Activated naive CD8-positive, alpha-beta T cell (primary cell): ENCODE results near the gene SCP2D1.
A peak's percentile ranks its signal among the peaks of the same experiment; 100 is the strongest.

ENCODE experiments used
- H3K27ac Mint-ChIP-seq: one replicate; pipeline ENCODE4 v1.8.0; 2021; ENCODE audit warnings: mixed read lengths
- H3K27me3 Mint-ChIP-seq: one replicate; pipeline ENCODE4 v1.8.0; 2021; ENCODE audit warnings: mixed read lengths
- H3K36me3 Mint-ChIP-seq: one replicate; pipeline ENCODE4 v1.8.0; 2021; ENCODE audit warnings: mixed read lengths
- H3K4me1 Mint-ChIP-seq: one replicate; pipeline ENCODE4 v1.8.0; 2021; ENCODE audit warnings: low read depth, mixed read lengths
- H3K4me3 Mint-ChIP-seq: one replicate; pipeline ENCODE4 v1.8.0; 2021; ENCODE audit warnings: mild to moderate bottlenecking, mixed read lengths
- H3K9me3 Mint-ChIP-seq: one replicate; pipeline ENCODE4 v1.8.0; 2021; ENCODE audit warnings: low read depth, mixed read lengths

The SCP2D1 gene

DNA sequence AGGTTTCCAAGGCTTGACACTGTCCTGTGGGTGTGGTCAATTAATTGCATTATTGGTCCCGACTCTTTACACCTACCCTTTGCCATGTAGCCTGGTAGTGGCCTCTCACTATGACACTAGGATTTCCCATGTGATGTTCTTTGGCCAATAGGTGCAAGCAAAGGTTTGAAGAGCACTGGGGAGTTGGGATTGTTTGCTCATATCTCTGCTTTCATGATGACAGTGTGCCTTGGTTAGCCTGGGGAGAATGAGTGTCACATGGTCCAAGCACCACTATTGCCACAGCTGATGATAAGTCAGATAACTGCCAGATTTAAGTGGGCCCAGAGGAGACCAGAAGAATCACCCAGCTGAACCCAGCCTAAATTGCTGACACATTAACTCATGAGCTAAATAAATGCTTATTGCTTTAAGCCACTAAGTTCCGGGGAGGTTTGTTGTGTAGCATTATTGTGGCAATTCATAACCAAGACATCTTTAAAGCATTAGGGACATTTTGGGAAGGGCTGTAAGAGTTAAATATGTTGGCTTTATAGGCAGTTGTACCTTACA, 17.2 kb upstream of the SCP2D1 start:
- Mint-ChIP-seq H3K4me1 (peaks cover 17% of the 10 kb centered on the region), H3K27me3 (peaks cover 10% of the 10 kb centered on the region), H3K36me3 (peaks cover 12% of the 10 kb centered on the region), H3K9me3 (peaks cover 3% of the 10 kb centered on the region), H3K27ac (no peak overlapping the region), H3K4me3 (no peak overlapping the region)

DNA sequence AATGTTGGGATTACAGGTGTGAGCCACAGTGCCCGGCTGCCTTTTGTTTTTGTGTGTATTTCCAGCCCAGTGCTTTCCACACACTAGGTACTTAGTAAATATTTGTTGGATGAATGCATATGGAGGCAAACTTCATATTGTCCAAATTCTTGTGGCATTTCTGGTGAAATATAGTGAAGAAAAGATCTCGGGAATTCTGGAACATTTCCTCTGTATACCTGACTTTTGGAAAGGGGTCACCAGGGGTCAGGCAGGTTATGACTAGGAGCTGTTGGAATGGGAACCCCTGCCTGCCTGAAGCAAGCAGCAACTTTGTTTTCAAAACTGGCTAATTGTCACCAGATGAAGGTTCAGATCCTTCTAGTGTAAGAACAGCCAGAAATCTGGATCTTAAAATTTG, 12.1 kb upstream of the SCP2D1 start:
- Mint-ChIP-seq H3K27ac (no peak overlapping the region), H3K4me3 (no peak overlapping the region), H3K36me3 (peaks cover 7% of the 10 kb centered on the region)

DNA sequence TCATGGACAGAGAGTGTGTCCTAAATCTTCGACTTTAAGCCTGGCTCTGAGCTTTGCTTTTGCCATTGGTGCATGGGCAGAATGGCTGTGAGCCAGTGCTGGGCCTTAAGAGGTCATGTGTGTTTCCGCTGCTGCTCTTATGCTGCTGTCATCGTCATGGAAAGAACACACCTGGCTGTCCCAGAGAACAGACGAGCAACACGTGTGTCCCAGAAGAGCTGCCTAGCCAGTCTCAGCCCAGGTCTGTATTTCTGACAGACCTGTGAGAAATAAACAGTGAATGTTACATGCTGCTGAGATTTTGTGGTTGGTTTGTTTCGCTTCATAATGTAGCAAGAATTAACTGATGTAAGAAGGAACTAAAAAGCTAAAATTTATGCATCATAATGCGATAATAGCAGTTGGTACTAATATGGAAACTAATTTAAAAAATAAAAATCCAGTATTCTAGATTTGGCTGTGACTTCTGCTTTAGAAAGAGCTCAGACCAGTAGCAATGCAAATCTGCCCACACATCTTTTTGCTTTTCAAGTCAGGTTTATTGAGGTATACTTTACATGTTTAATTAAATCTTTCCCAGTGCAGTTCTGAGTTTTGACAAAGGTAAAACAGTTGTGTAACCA, 11.5 kb upstream of the SCP2D1 start:
- Mint-ChIP-seq H3K4me3 (no peak overlapping the region), H3K9me3 (no peaks in the 10 kb centered on the region), H3K4me1 (peaks cover 22% of the 10 kb centered on the region), H3K27me3 (peaks cover 8% of the 10 kb centered on the region), H3K36me3 (peaks cover 7% of the 10 kb centered on the region), H3K27ac (no peak overlapping the region)

More for the DNA sequence above, 12.1 kb upstream of the SCP2D1 start:
- peaks cover 19% of the 10 kb centered on the region for H3K4me1 Mint-ChIP-seq
- peaks cover 8% of the 10 kb centered on the region for H3K27me3 Mint-ChIP-seq
- H3K9me3 Mint-ChIP-seq, result no peaks in the 10 kb centered on the region

DNA sequence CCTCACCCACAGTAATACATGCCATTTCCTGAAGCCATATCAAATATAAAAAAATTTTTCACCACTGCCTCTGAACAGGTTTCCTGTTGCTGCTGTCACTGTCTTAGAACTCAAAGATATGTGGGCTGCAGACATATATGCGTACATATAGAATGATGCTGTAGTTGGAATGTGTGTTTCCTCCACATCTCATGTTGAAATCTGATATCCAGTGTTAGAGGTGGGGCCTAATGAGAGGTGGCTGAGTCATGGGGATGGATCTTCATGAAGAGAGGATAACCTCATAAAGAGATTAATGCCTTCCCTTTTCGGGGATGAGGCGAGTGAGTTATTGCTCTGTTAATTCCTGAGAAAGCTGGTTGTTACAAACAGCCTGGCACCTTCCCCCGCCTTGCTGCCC, 7.7 kb upstream of the SCP2D1 start:
- no peaks in the 10 kb centered on the region for H3K9me3 Mint-ChIP-seq
- H3K36me3 Mint-ChIP-seq, result no peaks in the 10 kb centered on the region
- no peak overlapping the region for H3K4me3 Mint-ChIP-seq
- peak overlapping the region; percentile 62 for H3K27ac Mint-ChIP-seq
- H3K27me3 Mint-ChIP-seq, result peaks cover 3% of the 10 kb centered on the region
- H3K4me1 Mint-ChIP-seq, result peaks cover 22% of the 10 kb centered on the region

DNA sequence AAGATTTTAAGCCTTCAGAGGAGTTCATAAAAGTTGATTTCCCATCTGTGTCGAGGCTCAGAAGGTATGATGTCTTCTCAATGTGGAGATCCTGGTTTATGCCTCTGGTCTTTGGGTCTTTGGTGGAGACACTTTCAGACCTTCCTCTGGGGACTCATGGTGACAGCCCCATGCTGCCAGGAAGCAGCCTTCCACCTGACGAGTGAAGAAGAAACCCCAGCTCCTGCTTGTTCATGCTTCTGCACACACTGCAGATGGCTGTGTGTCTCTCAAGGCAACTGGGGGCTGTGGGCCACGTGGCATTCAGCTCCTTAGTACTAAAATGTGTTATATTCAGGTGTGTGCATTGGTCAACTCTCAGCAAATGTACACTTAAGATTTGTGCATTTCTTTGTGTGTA, 4.9 kb upstream of the SCP2D1 start:
- Mint-ChIP-seq H3K27me3 (peaks cover 2% of the 10 kb centered on the region), H3K9me3 (no peaks in the 10 kb centered on the region), H3K4me3 (no peak overlapping the region), H3K27ac (no peak overlapping the region), H3K36me3 (no peaks in the 10 kb centered on the region), H3K4me1 (peaks cover 22% of the 10 kb centered on the region)

DNA sequence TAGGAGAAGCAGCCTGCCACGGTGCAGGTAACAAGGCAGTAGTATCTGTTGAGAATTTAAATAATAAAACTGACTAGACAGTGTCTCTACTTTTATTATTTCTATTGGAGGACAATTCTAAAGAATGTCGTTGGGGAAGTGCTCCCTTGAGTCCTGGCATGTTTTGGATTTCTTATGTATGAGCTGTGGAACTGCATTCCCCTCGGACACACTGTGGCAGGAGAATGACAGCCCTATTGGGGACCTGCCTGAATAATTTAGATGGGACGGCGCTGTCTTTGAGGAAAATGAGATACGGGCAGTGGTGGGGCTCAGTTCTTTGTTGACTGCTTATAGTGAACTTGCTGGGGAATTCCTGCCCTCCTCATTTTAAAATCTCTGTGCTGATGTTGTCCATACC, 2.4 kb upstream of the SCP2D1 start:
- Mint-ChIP-seq H3K4me1 (peaks cover 6% of the 10 kb centered on the region), H3K9me3 (peaks cover 3% of the 10 kb centered on the region), H3K4me3 (no peak overlapping the region), H3K36me3 (no peaks in the 10 kb centered on the region), H3K27me3 (peaks cover 2% of the 10 kb centered on the region), H3K27ac (no peak overlapping the region)

DNA sequence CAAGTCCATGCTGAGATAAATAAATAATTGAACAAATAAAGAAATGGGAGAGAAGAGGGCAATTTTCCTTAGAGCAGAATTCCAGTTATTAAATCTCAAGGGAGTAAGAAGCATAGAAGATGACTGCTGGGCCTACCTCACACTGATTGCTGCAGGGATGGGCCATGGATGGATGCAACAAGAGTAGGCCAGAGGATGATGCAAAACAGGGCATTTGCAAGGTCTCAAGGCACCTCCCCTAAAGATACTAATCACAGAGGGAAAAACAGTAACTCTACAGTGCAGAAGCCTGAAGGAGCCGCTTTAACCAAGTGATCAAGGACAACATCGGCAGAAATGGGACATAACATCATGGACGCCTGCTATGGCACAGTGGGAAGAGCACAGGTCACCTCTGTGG, 1.7 kb upstream of the SCP2D1 start:
- Mint-ChIP-seq H3K4me3 (no peak overlapping the region), H3K36me3 (no peaks in the 10 kb centered on the region), H3K27ac (no peak overlapping the region), H3K4me1 (no peaks in the 10 kb centered on the region), H3K27me3 (peaks cover 2% of the 10 kb centered on the region), H3K9me3 (peaks cover 3% of the 10 kb centered on the region)

DNA sequence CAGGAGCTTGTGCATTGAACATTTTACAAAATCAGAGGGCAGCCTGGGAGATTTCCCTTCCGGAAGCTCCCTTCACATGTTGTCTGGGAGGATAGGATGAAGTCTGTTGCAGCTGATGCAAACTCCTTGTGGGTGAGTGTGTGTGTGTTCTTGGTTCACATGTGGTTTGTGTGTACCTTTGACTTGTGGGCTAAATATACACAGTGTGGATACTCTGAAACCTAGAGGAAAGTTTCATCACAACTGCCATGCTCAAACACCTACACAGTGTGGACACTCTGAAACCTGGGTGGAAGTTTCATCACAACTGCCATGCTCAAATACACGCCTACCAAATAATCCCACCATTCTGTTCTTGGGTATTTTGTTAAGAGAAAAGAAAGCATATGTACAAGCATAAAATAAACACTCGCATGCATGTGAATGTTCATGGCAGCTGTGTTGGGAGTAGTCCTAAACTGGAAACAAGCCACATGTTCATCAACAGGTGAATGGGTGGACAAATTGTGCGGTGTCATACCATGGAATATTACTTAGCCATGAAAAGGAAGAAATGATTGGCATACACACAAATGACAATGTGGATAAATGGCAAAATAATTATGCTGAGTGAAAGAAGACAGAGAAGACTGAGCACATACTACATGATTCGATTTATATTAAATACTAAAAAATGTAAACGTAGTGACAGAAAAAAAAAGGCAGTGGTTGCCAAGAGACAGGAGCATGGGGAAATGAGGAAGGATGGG, 1.8 kb downstream of the SCP2D1 start:
- no peak overlapping the region for H3K27ac Mint-ChIP-seq
- no peaks in the 10 kb centered on the region for H3K36me3 Mint-ChIP-seq
- H3K4me1 Mint-ChIP-seq, result no peaks in the 10 kb centered on the region
- H3K9me3 Mint-ChIP-seq, result peaks cover 3% of the 10 kb centered on the region
- no peak overlapping the region for H3K4me3 Mint-ChIP-seq
- H3K27me3 Mint-ChIP-seq, result peaks cover 2% of the 10 kb centered on the region

DNA sequence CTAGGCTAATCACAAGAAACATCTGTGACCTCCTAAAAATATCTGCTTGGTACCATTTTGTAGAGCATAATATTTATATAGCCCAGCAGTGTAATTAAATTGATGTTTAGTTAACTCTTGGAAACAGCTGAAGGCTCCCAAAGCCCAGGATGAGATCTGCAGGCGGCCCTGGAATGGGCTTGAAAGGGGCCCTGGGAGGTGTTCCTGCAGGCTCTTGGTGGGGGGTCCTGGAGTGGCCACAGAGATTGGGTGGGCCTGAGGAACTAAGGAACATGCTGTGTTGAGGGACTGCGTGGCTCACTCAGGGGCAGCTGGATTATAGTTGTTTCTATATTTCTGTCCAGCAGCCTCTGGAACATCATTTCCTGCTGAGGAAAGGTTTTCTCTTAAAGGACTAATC, 9.2 kb downstream of the SCP2D1 start:
- no peak overlapping the region for H3K27ac Mint-ChIP-seq
- H3K27me3 Mint-ChIP-seq, result peaks cover 2% of the 10 kb centered on the region
- no peak overlapping the region for H3K4me3 Mint-ChIP-seq
- H3K36me3 Mint-ChIP-seq, result no peaks in the 10 kb centered on the region
- no peaks in the 10 kb centered on the region for H3K4me1 Mint-ChIP-seq
- H3K9me3 Mint-ChIP-seq, result no peaks in the 10 kb centered on the region

DNA sequence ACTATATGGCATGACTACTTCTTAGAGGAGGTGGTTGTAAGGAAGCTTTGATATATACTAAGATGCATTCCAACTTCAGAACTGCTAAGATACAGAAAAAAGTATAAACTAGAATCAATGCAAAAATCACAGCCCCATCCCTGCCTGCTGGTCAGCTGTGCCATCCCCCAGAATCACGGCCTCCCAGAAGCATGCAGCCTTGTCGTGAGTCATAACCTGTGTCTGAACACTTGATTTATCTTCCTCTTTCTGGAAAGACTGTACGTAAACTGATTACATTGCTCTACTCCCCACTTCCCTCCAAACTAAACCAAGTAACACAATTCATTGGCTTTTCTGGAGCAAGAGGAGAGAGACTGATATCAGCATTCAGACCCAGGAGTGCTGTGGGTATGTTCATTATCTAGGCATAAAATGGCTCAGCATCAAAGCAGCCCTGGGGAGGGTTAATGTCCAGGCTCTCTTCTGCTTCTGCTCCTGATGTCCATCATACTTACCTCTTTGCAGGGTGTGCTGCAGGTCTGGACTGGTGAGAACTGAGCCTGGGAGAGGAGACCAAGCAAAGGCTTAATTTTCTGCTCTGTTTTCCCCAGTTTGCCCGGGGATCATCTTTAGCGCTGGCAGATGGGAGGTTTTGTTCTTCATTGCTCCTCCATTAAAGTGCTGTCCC, 18.4 kb downstream of the SCP2D1 start:
- H3K27ac Mint-ChIP-seq, result no peak overlapping the region
- H3K9me3 Mint-ChIP-seq, result no peaks in the 10 kb centered on the region
- no peak overlapping the region for H3K4me3 Mint-ChIP-seq
- peaks cover 5% of the 10 kb centered on the region for H3K27me3 Mint-ChIP-seq
- H3K36me3 Mint-ChIP-seq, result no peaks in the 10 kb centered on the region
- no peaks in the 10 kb centered on the region for H3K4me1 Mint-ChIP-seq

DNA sequence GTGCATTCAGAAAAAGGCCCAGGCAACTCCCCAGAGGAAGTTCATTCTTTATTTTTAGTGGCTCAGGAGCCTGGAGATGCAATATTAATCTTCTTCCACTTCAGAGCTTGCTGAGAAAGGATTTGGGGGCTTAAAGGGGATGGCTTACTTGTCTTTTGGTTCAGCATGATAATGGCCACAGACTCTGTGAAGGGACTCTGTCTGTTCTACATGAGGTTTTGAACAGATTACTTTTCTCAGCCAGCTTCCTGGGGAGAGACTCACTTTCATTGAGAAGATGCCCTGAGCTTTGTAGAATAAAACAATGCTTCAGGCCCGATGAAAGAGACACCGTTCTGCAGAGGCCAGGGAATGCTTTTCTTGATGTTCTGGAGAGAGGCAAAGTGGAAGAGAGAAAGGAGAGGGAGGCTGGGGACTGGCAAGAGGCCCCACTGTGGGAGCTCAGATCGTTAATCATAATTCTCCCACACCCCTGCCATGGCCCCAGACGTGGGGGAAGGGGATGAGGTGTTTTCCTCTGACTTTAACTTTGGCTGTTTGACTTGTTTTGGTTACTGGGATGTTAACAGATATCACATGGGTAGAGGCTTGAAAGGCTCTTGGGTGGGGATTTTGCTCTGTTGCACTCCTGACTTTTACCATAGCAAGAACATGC, 19.1 kb downstream of the SCP2D1 start:
- no peaks in the 10 kb centered on the region for H3K36me3 Mint-ChIP-seq
- no peak overlapping the region for H3K4me3 Mint-ChIP-seq
- no peaks in the 10 kb centered on the region for H3K4me1 Mint-ChIP-seq
- H3K9me3 Mint-ChIP-seq, result no peaks in the 10 kb centered on the region
- peaks cover 5% of the 10 kb centered on the region for H3K27me3 Mint-ChIP-seq
- H3K27ac Mint-ChIP-seq, result no peak overlapping the region

DNA sequence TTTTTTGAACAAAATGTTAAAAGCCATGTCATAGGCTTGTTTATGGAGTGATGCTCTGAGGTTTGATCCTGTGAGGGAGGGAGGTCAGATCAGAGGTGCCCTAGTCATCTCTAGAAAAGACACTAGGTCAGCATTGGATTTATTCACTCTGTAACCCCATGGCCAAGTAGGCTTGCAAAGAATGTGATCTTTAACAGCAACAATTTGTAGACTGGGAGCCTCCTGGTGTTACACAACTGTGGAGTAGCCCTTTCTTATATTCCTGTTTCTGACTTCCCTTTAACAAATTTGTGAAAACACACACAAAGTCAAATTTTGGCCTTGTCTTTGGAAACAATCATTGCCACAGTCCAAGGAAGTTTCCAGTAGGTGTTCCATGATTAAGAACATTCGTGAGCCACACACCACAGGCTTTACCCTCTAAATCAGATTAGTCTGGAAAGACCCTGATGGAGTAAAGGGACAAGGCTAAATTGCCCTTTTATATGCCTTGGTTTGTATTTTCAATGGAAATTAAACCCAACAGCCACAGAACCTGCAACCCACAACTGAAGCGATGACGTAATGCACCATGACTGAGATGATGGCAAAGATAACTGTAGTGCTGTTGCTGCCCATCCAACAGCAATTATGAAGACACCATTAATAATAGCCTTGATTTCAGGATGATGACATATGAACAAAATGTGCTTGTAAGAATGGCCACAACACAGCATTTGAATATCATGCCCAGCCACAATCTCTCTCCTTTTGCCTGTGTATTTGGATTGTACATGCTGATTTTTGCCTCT, 22.1 kb downstream of the SCP2D1 start:
- no peaks in the 10 kb centered on the region for H3K4me1 Mint-ChIP-seq
- H3K27ac Mint-ChIP-seq, result no peak overlapping the region
- no peak overlapping the region for H3K4me3 Mint-ChIP-seq
- H3K27me3 Mint-ChIP-seq, result no peaks in the 10 kb centered on the region
- H3K9me3 Mint-ChIP-seq, result no peaks in the 10 kb centered on the region
- no peaks in the 10 kb centered on the region for H3K36me3 Mint-ChIP-seq

DNA sequence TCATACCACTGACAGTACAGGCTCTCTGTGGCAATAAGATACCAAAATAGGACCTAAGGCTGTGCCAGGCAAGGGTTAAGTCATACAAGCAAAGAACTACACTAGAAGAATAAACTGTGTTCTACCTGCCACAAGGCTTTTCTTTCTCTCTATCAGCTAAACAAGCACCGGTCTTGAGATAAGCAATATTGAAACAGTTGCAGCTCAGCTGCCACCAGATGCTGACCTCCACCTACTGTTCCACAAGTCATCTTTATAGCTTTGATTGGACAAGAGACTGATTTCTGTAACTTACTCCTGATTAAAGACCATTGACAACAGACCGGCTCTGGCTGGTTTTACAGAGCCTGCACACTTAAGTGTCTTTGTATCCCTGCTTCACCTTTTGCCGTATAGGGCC, 24.1 kb downstream of the SCP2D1 start:
- H3K27me3 Mint-ChIP-seq, result no peaks in the 10 kb centered on the region
- no peaks in the 10 kb centered on the region for H3K4me1 Mint-ChIP-seq
- H3K27ac Mint-ChIP-seq, result no peak overlapping the region
- H3K36me3 Mint-ChIP-seq, result no peaks in the 10 kb centered on the region
- no peak overlapping the region for H3K4me3 Mint-ChIP-seq
- no peaks in the 10 kb centered on the region for H3K9me3 Mint-ChIP-seq

DNA sequence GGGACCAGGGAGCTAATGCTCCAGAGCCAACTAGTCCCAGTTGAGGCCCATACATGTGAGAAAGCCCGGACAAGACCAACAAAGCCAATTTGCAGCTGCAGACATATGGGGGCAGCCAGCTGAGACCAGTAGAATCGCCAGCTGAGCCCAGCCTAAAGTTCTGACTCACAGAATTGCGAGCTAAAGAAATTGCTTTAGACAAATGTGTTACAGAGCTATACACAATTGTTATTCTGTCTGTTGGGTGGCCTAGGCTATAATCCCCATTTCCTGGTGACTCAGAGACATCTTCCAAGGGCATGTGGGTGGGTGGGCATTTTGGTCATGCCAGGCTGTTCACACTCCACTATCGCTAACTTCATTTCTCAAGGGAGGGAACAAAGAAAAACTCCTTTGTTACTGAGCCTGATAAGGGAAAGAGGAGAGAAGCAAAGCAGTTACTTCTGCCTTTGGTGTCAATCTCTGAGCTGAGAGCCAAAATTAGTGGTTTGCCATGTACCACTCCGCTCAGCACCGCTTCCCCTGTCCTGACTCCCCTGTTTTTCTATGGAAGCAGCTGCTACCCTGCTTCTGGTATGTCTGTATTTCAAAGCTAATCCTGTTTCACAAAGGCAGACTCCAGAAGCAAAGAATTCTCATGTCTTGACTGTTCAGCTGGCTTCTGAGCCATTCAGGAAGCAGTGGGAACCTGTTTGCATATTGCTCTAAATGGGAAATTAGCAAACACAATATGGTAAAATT, 26.1 kb downstream of the SCP2D1 start:
- Mint-ChIP-seq H3K4me1 (no peaks in the 10 kb centered on the region), H3K27ac (no peak overlapping the region), H3K36me3 (no peaks in the 10 kb centered on the region), H3K9me3 (no peaks in the 10 kb centered on the region), H3K27me3 (no peaks in the 10 kb centered on the region), H3K4me3 (no peak overlapping the region)
